Activated T-helper 1 cell treated with anti-CD3 and anti-CD28 coated beads, Interleukin-12 subunit alpha, Interleukin-12 subunit beta, Interleukin-2, Interleukin-4 antibody, amounts not matched to agents 30 ng/mL and 10 ng/mL and 1 ng/mL, durations not matched to agents 14 hours and 24 hours and 36 hours (primary cell): ENCODE data around the gene TMPRSS9. TPM values are rescaled to one million over a fixed set of nuclear protein-coding genes. Genes with fewer than 3 reads are reported as not detected.

ENCODE experiments used
- DNase-seq: peaks from one replicate; pipeline ENCODE4 v3.0.0; 2021; ENCODE audit warnings: low spot score
- H3K27ac Mint-ChIP-seq: one replicate; pipeline ENCODE4 v1.8.0; 2021; ENCODE audit warnings: mild to moderate bottlenecking, mixed read lengths
- H3K27me3 Mint-ChIP-seq: one replicate; pipeline ENCODE4 v1.8.0; 2022; ENCODE audit warnings: mild to moderate bottlenecking, moderate library complexity, mixed read lengths; ENCODE audit not compliant: insufficient read depth
- H3K36me3 Mint-ChIP-seq: one replicate; pipeline ENCODE4 v1.8.0; 2021; ENCODE audit warnings: low read depth, mixed read lengths
- H3K4me1 Mint-ChIP-seq: one replicate; pipeline ENCODE4 v1.8.0; 2021; ENCODE audit warnings: low read depth, mixed read lengths
- H3K4me3 Mint-ChIP-seq: one replicate; pipeline ENCODE4 v1.8.0; 2021; ENCODE audit warnings: mild to moderate bottlenecking, moderate library complexity, mixed read lengths
- H3K9me3 Mint-ChIP-seq: one replicate; pipeline ENCODE4 v1.8.0; 2021; ENCODE audit warnings: mixed read lengths
- intact Hi-C: fragments of 100-400 bp; cut with micrococcal nuclease; formaldehyde crosslinking; loops from one replicate; pipeline ENCODE4 v1.15.1; 2024
- total RNA-seq: library from RNA; stranded (reverse); gene quantifications from 2 replicates; pipeline ENCODE4 v1.2.3, GENCODE V29; 2022

The TMPRSS9 gene
- total RNA-seq, 1 donor from 2014 or later = not detected

- intact Hi-C loops = no loop called here
- DNase-seq = no peak
- Mint-ChIP-seq H3K27ac (no peak overlapping the region), H3K4me3 (no peak overlapping the region), H3K4me1 (no peaks in the 10 kb centered on the region), H3K9me3 (peaks cover under 1% of the 10 kb centered on the region), H3K27me3 (peaks cover 10% of the 10 kb centered on the region), H3K36me3 (no peaks in the 10 kb centered on the region)
Observed at GRCh38 chr19:2362970-2363300, 2.9 kb downstream of the TMPRSS9 start.

- intact Hi-C loops = no loop called here
- Mint-ChIP-seq H3K4me1 (no peaks in the 10 kb centered on the region), H3K27ac (no peak overlapping the region), H3K4me3 (no peak overlapping the region), H3K27me3 (peaks cover 14% of the 10 kb centered on the region), H3K36me3 (no peaks in the 10 kb centered on the region), H3K9me3 (peaks cover 5% of the 10 kb centered on the region)
- DNase-seq = no peak
Observed at GRCh38 chr19:2363419-2363818, 3.4 kb downstream of the TMPRSS9 start.

- H3K4me3 Mint-ChIP-seq = no peak overlapping the region
- intact Hi-C loops = no loop called here
- peaks cover 10% of the 10 kb centered on the region for H3K27me3 Mint-ChIP-seq
- H3K36me3 Mint-ChIP-seq = no peaks in the 10 kb centered on the region
- H3K27ac Mint-ChIP-seq = no peak overlapping the region
- H3K4me1 Mint-ChIP-seq = no peaks in the 10 kb centered on the region
- DNase-seq = no peak
- H3K9me3 Mint-ChIP-seq = peaks cover 5% of the 10 kb centered on the region
Observed at GRCh38 chr19:2365201-2365970, 5.3 kb downstream of the TMPRSS9 start.

- Mint-ChIP-seq H3K4me1 (no peaks in the 10 kb centered on the region), H3K4me3 (no peak overlapping the region), H3K27ac (no peak overlapping the region), H3K9me3 (peaks cover 18% of the 10 kb centered on the region), H3K36me3 (no peaks in the 10 kb centered on the region), H3K27me3 (peaks cover 4% of the 10 kb centered on the region)
- DNase-seq = no peak
- intact Hi-C loops = no loop called here
Observed at GRCh38 chr19:2371656-2372055, 11.6 kb downstream of the TMPRSS9 start.

- Mint-ChIP-seq H3K27me3 (peaks cover 4% of the 10 kb centered on the region), H3K4me3 (no peak overlapping the region), H3K9me3 (peaks cover 18% of the 10 kb centered on the region), H3K27ac (no peak overlapping the region), H3K4me1 (no peaks in the 10 kb centered on the region), H3K36me3 (no peaks in the 10 kb centered on the region)
- DNase-seq = no peak
- intact Hi-C loops = no loop called here
Observed at GRCh38 chr19:2372076-2372612, 12.1 kb downstream of the TMPRSS9 start.

- Mint-ChIP-seq H3K4me3 (no peak overlapping the region), H3K27me3 (no peaks in the 10 kb centered on the region), H3K9me3 (peaks cover 25% of the 10 kb centered on the region), H3K36me3 (peaks cover 6% of the 10 kb centered on the region), H3K4me1 (no peaks in the 10 kb centered on the region), H3K27ac (no peak overlapping the region)
- no peak for DNase-seq
- intact Hi-C loops = no loop called here
Observed at GRCh38 chr19:2374808-2375207, 14.7 kb downstream of the TMPRSS9 start.

GRCh38 chr19:2375353-2376121 lies 15.5 kb downstream of the TMPRSS9 start:
- no peaks in the 10 kb centered on the region for H3K27me3 Mint-ChIP-seq
- H3K36me3 Mint-ChIP-seq = peaks cover 6% of the 10 kb centered on the region
- intact Hi-C loops = no loop called here
- DNase-seq = no peak
- H3K4me3 Mint-ChIP-seq = no peak overlapping the region
- no peak overlapping the region for H3K27ac Mint-ChIP-seq
- peaks cover 26% of the 10 kb centered on the region for H3K9me3 Mint-ChIP-seq
- no peaks in the 10 kb centered on the region for H3K4me1 Mint-ChIP-seq

- no peak overlapping the region for H3K27ac Mint-ChIP-seq
- no peak overlapping the region for H3K4me3 Mint-ChIP-seq
- peaks cover 6% of the 10 kb centered on the region for H3K36me3 Mint-ChIP-seq
- no peaks in the 10 kb centered on the region for H3K4me1 Mint-ChIP-seq
- no peak for DNase-seq
- H3K27me3 Mint-ChIP-seq = no peaks in the 10 kb centered on the region
- peaks cover 30% of the 10 kb centered on the region for H3K9me3 Mint-ChIP-seq
- intact Hi-C loops = no loop called here
Observed at GRCh38 chr19:2376784-2377519, 16.9 kb downstream of the TMPRSS9 start.

- Mint-ChIP-seq H3K4me3 (no peak overlapping the region), H3K4me1 (no peaks in the 10 kb centered on the region), H3K27me3 (peaks cover 1% of the 10 kb centered on the region), H3K27ac (no peak overlapping the region), H3K9me3 (peaks cover 25% of the 10 kb centered on the region), H3K36me3 (peaks cover 6% of the 10 kb centered on the region)
- intact Hi-C loops = no loop called here
- no peak for DNase-seq
Observed at GRCh38 chr19:2380567-2380966, 20.5 kb downstream of the TMPRSS9 start.

GRCh38 chr19:2381148-2381820 lies 21.2 kb downstream of the TMPRSS9 start:
- Mint-ChIP-seq H3K4me3 (no peak overlapping the region), H3K27ac (no peak overlapping the region), H3K4me1 (no peaks in the 10 kb centered on the region), H3K27me3 (peaks cover 1% of the 10 kb centered on the region), H3K9me3 (peaks cover 25% of the 10 kb centered on the region), H3K36me3 (peaks cover 6% of the 10 kb centered on the region)
- intact Hi-C loops = no loop called here
- DNase-seq = no peak

- peaks cover 3% of the 10 kb centered on the region for H3K27me3 Mint-ChIP-seq
- H3K9me3 Mint-ChIP-seq = peaks cover 25% of the 10 kb centered on the region
- no peaks in the 10 kb centered on the region for H3K4me1 Mint-ChIP-seq
- DNase-seq = no peak
- H3K4me3 Mint-ChIP-seq = no peak overlapping the region
- intact Hi-C loops = no loop called here
- H3K36me3 Mint-ChIP-seq = peaks cover 6% of the 10 kb centered on the region
- H3K27ac Mint-ChIP-seq = no peak overlapping the region
Observed at GRCh38 chr19:2382530-2383222, 22.6 kb downstream of the TMPRSS9 start.

GRCh38 chr19:2385053-2385721 lies 25.1 kb downstream of the TMPRSS9 start:
- no peak overlapping the region for H3K4me3 Mint-ChIP-seq
- peaks cover 13% of the 10 kb centered on the region for H3K9me3 Mint-ChIP-seq
- H3K27ac Mint-ChIP-seq = no peak overlapping the region
- H3K4me1 Mint-ChIP-seq = no peaks in the 10 kb centered on the region
- intact Hi-C loops = no loop called here
- H3K27me3 Mint-ChIP-seq = peaks cover 3% of the 10 kb centered on the region
- no peaks in the 10 kb centered on the region for H3K36me3 Mint-ChIP-seq
- no peak for DNase-seq
